Midbrain (tissue), 1 donor: ENCODE data around the gene EXOSC10.
A peak's percentile ranks its signal among the peaks of the same experiment; 100 is the strongest.
"Not testable (repeated sequence)": the region's sequence is repeated elsewhere in the genome, so short reads cannot be mapped to it uniquely, and the experiment has no call there.

Source experiments
- DNase-seq: peaks from one replicate; lab custom pipeline; 2025; lab: John Stamatoyannopoulos, UW

The EXOSC10 gene

DNA sequence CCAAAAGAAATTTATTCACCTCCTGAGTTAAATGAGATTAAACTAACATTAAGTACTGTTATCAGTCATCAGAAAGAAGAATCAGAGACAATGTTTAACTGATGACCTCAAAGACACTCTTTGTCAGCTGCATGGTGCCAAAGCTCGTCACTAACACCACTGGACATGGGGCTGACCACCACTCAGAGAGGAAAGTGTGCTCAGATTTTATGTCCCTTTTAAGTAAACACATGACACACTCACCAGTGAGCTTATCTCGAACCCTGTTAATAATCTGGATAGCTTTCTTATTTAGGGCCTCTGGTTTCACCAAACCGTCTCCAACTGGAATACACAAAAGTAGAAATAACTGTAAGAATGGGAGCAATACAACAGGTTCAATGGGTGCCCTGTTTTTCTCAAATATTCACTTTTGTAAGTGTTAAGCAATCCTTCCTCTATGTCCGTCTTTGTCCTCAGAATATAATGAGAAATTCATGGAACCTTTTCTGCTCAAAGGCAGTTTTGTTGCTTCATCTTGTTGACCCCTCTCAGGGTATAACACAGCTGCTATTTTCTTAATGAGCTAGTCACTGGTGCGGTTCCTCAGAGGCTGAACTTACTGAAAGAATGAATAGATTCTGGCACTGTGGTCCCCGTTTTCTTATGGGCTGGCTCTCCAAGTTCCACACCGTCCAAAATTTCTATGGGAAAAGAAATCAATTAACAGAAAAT lies 9.5 kb upstream of the EXOSC10 start:
- peak; percentile 27 for DNase-seq

DNA sequence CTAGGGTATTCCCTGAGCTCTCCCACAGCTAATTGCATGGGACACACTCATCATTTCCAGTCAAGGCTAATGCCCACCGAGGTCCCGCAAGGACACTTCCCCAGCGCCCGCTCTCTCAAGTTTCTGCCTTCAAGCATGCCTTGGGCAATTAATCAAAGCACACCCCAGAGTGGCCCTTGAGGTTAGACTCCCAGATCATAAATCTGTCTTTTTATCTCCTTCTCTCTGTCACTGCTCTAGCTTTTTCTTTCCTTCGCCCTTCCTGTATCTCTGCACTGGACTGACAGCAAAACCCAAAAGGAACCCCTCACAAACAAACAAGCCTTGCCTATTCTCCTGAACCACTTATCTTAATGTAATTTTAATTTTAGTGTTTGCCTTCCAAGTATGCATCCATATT lies 7.9 kb upstream of the EXOSC10 start:
- no peak for DNase-seq

DNA sequence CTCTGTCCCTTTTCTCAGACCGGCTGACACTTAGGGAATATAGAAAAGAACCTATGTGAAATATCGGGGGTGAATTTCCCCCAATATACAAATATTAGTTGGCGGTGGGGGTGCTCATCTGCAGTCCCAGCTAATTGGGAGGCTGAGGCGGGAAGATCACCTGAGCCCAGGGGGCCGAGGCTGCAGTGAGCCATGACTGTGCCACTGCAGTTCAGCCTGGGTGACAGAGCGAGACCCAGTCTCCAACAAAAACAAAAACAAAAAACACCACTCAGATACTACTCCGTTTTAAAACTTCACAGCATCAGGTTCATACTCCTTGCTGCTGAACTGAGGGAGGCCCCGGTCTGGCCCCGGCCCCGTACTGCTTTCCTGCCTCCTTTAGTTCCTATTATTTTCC lies 5.9 kb upstream of the EXOSC10 start:
- DNase-seq, result no peak

DNA sequence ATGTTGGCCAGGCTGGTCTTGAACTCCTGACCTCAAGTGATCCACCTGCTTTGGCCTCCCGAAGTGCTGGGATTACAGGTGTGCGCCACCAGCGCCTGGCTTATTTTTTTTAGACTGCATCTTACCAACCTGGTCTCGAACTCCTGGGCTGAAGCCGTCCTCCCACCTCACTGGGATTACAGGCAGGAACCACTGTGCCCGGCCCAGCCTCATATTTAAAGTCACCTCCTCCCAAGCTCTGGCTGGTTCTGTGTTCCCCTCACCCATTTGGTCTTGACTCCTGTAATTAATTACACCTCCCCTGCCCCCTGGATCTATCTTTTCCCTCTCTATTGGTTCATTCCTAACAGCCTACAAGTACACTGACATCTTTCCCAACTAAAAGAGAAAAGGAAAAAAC lies 1.7 kb upstream of the EXOSC10 start:
- DNase-seq, result no peak

DNA sequence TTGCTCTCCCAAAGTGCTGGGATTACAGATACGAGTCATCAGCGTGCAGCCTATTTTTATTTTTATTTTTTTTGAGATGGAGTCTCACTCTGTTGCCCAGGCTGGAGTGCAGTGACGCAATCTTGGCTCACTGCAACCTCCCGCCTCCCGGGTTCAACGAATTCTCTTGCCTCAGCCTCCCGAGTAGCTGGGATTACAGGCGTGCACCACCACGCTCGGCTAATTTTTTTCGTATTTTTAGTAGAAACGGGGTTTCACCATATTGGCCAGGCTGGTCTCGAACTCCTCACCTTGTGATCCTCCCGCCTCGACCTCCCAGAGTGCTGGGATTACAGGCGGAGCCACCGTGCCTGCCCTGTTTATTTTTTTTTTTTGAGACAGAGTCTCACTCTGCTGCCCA lies 1.1 kb upstream of the EXOSC10 start:
- not testable (repeated sequence) for DNase-seq

DNA sequence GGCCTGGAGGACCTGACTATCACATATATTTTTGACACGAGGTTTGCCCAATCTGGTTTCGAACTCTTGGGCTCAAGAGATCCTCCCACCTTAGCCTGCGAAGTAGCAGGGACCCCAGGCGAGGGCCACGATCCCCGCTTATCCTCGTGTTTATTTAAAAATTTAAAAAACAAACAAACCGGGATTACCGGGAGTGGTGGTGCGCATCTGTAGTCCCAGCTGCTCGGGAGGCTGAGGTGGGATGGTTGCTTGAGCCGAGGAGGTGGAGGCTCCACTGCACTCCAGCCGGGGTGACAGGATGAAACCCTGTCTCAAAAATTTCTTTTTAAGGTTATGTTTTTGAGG lies 452 bp upstream of the EXOSC10 start:
- DNase-seq, result no peak

DNA sequence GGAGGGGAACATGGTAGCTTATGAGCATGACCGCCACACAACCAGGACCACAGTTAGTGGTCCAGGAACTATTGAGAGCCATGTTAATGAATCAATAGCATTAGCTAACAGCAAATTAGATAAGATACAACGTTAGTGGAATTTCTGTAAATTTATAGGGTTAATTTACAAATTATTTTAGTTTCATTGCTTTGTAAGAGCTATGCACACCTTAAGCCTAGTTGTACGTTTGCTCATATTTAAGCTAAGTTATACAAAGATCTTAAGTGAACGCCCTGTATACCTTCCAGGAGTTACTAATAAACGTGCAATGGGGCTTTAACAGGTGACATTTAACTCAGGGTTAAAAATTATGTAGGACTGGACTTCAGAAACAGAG lies 749 bp downstream of the EXOSC10 start:
- DNase-seq, result no peak

DNA sequence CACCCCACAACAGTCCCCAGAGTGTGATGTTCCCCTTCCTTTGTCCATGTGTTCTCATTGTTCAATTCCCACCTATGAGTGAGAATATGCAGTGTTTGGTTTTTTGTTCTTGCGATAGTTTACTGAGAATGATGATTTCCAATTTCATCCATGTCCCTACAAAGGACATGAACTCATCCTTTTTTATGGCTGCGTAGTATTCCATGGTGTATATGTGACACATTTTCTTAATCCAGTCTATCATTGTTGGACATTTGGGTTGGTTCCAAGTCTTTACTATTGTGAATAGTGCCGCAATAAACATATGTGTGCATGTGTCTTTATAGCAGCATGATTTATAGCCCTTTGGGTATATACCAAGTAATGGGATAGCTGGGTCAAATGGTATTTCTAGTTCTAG lies 15.9 kb downstream of the EXOSC10 start:
- DNase-seq, result not testable (repeated sequence)

DNA sequence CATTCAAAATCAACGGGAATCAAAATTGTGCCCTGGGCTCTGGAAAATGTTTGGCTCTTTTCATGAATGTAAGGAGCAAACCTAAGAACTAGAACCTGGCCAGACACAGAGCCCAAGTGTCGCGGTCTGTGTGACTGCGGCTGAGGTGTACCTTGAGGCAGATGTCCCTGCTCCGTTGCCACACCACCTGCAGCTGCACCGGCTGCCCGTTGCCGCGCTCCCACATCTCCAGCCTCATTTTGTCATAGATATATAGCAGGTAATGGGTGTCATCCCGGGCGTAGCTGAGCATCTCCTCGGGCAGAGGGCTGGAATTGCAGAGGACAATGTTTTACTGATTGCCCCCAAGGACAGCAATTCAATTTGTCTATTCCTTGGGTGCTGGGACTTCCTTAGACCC lies 18.7 kb downstream of the EXOSC10 start:
- no peak for DNase-seq

DNA sequence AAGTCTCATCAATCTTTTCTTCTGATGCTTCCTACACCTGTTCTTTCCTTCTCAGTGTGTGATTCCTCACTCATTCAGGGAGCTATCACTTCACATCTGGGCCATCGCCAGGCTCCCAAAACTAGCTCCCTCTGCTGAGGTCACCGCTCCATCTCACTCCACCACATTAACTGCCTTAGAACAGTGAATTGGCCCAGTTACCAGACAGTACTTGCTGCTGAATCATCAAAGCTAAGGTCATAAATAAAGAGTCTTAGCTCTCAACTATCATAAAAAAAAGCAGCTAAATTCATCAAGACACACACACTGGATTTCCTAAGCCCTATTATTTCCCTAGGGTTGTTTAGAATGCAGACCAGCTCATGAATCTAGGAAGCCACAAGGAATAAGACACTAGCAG lies 21.0 kb downstream of the EXOSC10 start:
- no peak for DNase-seq

DNA sequence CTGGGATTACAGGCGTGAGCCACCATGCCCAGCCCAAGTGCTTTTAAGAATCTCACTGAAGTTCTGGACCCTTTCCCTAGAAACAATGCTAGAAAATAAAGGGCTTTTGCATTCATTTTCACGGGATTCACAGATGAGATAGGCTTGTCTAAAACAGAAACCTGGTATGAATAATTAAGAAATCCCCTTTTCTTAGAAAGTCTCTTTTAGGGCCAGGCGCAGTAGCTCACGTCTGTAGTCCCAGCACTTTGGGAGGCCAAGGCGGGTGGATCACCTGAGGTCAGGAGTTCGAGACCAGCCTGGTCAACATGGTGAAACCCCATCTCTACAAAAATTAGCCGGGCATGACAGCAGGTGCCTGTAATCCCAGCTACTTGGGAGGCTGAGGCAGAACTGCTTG lies 26.3 kb downstream of the EXOSC10 start:
- not testable (repeated sequence) for DNase-seq

DNA sequence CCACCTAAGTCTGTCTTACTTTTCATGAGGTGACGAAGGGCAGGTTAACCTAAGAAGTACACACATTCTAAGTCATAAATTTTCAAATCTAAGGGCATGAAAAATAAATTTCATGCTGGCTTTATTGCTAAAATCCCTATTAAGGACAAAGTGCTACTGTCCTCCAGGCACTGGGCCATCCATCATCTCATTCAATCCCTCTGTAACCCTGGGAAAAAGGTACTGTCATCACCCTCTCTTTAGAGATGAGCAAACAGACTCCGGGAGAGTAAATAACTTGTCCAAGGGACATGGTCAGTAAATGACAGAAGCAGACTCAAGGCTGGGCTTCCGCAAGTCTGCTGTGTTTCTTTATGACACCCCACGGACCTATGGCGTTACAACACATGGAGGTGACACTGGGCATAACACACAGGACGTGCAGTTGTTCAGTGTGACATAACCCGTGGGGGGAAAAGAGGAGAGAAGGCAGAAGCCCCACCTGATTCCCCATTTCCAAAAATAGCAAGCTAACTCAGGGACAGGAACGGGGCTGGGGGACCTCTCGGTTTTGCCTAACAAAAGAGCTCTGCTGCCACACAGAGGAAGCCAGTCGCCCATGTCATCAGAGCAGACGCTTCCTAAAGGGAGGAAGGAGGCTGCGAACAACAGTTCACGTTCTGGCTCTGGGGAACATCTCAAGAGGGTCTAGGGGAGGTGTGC lies 27.3 kb downstream of the EXOSC10 start:
- DNase-seq, result no peak

DNA sequence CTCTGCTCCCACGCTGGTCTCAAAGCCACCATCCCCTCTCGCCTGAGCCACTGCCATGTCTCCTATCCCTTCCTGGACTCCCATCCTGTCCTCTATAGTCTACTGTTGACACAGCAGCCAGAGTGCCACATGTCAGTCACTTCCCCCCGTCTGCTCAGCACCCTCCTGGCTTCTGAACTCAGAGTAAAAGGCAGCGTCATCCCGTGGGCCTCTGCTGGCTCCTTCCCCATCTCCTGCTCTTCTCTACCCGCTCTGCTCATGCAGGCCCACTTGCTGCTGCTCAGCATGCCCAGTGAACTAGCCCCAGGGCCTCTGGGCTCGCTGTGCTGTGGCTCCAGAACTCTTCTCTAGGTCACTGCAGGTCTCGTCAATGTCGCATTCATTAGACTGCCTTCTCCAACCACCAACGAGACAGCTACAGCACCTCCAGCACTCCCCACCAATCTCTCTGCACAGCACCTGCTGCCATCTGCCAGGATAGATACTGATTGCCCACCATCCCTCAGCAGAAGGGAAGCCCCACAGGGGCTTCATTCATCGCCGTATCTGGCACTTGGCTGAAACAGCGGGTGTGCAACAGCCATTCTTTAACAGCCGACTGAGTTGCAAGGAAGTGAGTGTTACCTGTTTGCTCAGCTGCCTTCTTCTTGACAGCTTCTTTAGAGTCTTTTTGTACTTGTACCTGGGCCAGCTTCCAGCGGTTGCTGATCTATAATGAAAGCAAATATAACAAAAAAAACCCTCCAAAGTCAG lies 28.0 kb downstream of the EXOSC10 start:
- no peak for DNase-seq

DNA sequence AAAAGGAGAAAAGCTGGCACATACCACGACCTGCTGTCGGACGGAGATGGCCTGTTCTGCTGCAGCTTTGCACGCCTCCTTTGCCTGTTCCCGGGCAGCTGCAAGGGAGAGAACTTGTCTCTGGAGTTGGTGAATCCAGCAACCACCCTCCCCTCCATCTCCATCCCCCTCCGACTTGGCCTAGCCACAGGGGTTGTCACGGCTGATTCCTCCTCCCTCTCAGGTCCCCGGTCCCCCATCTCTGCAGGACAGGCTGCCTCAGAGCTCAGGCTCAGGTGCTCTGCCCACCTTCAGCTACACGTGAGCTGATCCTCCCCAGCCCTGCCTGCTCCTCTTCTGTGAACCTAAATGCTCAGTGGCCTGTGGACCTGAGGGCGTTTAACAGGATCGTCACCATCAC lies 28.8 kb downstream of the EXOSC10 start:
- DNase-seq, result no peak

DNA sequence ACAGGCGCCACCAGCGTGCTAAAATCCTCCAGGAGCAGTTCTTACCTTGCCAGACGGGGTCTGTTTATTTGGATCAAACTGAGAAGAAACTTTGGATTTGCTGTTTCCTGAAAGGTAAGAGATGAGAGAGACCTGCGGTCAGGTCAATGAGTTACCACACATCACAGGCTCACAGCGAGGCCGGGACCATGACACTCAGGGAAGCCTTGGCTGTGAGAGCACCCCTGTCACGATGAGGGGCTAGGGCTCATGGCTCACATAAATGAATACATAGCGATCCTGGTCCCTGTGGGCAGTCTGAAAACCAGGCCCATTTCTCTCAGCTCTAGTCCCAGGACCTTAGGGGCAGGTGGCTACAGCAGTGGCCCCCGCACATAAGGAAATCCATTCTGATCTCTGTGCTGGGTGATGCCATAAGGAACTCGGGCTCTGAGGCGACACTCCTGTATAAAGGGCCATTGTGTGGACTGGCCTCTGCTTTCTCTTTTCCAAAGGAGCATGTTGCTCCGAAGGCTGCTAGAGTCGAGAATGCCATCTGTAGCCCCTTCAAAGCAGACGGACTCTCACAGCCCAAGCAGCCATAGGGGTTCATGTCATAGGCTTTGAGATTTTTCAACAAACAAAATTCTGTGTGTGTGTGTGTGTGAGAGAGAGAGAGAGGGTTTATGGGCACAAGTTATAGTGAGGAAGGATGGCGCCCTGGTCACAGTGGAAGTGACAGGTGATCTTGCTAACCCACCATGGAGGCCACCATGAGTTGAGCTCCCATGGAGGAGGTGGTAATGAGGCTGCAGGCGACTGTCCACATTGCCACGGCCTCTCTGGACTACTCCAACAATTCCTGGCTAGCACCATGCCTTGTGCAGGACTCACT lies 30.8 kb downstream of the EXOSC10 start:
- no peak for DNase-seq

DNA sequence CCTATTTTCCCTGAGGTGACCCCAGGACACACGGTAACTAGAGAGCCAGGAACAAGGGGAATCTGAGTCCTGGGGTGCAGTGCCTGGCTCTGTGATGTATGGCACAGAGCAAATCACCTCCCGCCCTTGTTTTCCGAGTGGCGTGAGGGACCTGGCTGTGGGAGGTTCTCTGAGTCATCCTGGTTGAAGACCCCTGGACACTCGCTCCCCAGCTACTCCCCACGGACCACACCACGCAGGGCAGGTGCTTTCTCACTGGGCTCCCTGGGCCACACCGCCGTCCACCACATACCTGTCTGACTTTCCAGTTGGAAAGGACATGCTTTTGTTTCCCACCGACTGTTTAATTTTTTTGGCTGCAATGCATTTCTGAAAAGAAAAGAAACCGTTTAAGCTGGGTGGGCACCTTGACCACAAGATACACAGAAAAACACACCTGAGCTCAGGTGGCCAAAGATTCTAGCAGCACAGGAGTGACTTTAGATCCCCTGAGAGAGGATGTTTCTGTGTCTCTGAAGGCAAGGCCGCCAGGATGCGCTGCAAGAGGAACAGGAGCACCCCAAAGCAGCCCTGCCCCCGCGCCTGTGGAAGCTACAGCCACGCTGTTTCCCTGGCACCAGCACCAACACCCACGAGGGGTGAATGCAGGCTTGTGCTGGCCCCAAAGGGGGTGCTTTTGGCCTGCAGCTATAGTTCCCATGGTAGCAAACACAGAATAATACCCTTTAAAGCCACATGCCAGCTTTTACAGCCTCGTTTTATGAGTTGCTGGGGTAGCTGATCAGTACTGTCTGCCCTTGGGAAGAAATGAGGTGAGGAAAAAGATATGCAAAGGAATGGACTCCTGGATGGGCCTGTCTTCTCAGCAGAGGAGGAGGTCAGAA lies 31.7 kb downstream of the EXOSC10 start:
- no peak for DNase-seq

DNA sequence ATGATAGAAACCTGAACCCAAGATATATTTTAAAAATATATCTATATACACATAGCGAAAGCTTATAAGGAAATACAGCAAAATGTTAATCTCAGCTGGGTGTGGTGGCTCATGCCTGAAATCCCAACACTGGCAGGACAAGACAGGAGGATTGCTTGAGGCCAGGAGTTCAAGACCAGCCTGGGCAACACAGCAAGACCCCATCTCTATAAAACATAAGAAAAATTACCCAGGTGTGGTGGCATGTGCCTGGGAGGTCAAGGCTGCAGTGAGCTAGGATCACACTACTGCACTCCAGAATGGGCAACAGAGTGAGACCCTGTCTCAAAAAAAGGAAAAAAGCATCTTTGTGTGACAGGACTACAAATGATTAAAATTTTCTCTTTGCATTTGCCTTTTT lies 33.9 kb downstream of the EXOSC10 start:
- no peak for DNase-seq

DNA sequence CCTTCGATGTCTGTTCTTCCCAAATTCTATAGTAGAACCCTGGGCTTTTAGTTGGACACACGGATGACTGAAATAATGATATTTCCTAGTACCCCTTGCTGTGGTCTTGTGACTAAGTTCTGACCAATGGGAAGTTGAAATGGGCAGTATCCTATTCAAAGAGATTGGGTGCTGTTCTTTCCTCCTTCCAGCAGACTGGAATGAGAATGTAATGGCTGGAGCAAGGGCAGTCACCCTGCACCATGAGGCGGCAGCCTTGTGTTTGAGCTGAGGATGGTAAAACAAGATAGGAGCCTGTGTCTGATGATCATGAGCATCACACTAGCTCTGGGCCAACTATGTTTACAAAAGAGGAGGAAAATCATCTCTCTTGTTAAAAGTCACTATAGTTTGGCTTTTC lies 34.7 kb downstream of the EXOSC10 start:
- no peak for DNase-seq

DNA sequence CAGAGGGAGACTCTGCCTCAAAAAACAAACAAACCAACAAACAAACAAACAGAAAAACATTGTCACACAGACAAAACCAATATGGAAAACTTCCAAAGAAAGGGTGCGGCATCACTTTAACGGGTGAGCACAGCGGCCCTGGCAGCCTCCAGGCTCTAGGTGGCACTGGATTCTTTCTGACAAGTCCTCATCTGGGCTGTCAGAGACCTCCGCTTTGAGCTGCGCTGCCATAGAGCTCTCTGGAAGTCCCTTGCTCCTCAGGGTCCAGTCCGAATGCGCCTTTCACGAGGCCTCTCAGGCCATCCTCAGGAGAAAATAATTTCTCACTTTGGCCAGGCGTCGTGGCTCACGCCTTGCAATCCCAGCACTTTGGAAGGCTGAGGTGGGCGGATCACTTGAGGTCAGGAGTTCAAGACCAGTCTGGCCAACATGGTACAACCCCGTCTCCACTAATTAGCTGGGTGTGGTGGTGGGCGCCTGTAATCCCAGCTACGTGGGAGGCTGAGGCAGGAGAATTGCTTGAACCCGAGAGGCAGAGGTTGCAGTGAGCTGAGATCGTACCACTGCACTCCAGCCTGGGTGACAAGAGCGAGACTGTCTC lies 35.6 kb downstream of the EXOSC10 start:
- not testable (repeated sequence) for DNase-seq

DNA sequence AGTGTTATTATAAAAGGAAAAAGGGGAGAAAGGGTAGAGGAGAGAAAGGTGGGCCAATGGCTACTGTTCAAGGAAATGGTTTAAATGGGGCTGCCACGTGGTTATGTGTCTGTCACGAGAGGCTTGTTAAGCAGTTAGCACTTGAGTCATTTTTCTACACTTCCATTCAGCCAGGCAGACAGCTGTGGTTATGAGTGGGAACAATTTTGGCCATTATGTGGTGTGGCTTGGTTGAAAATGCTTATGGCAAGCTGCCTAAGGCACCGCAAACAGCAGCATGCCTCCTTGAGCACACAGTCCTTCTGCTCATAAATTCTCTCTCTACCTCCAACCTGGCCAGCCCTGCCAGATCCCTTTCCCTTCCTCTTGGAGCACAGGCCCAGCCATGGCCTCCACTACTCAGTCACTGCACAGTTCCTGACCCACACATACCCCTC lies 36.7 kb downstream of the EXOSC10 start:
- no peak for DNase-seq
